ENCODE data around the gene C1D.

- TF ChIP-seq CTCF (IDR thresholded peaks at IDR 0.05) (no peak), POLR2AphosphoS5 (IDR thresholded peaks at IDR 0.05) (no peak), POLR2A (IDR thresholded peaks at IDR 0.05) (no peak)
These were observed 37.4 kb upstream of the C1D start for GRCh38 chr2:68100189-68100588.

Data from breast epithelium (tissue), 3 donors.